ENCODE measurements around the gene MAP7D2.

DNA sequence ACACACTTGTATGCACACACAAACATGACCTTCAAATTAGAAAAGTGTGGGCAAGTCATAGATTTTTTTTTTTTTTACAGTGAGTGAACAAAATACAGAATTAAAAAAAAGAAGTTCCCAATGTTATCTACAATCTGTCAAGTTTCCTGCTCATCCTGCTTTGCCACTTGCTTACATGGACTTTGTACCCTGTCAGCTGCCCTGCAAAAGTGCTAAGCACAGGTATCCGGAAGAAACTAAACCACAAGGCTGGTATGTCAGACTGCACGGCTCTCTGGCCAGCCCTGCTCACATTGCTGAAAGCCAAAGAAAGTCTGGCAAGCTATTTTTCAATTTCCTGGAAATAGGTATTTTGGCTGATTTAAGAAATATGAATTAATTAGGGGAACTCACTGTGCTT lies 87.0 kb downstream of the MAP7D2 start:
- no peak for TF ChIP-seq CTCF (conservative IDR thresholded peaks at IDR 0.05 in 1 of 2, IDR thresholded peaks at IDR 0.05 in 1 of 2; ENCODE audit: extremely low read depth in 1 of 2, insufficient read depth in 1 of 2, low read depth in 1 of 2, low read length in 2 of 2)
- TF ChIP-seq EZH2 (IDR thresholded peaks at IDR 0.05; ENCODE audit: borderline replicate concordance, low read length) = no peak

All from mammary epithelial cell (primary cell).